ENCODE measurements around the gene CNTNAP2.

CNTNAP2 gene

DNA sequence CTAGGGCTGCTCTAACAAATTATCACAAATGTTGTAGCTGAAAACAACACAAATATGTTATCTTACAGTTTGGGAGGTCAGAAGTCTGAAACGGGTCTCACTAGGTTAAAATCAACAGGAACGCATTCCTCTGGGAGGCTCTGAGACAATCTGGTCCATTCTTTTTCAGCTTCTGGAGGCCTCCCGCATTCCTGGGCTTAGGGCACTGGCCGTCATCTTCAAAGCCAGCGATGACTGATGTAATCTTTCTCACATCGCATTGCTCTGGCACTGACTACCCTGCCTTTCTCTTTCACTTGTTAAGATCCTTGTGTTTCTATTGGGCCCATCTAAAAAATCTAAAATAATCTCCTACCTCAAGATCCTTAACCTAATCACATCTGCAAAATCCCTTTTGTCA, 1402.5 kb downstream of the CNTNAP2 start:
- DNase-seq, result no peak

DNA sequence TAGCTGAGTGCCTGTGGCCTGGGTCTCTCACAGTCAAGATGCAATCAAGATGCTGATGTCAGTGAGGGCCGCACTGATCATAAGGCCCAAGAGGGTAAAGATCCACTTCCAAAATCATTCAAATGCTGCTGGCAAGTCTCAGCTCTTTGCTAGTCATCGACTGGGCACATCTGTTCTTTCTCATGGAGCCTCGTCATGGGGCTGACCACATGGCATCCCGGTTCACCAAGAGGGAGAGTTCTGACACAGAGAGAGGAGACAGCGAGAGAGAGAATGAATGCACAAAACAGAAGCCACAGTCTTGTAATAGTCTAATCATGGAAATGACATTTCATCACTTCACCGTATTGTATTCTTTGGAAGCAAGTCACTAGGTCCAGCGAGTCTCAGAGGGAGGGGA, 1406.5 kb downstream of the CNTNAP2 start:
- DNase-seq, result no peak

GRCh38 chr7:147524726-147525250, 1408.2 kb downstream of the CNTNAP2 start:
- DNase-seq, result no peak

- DNase-seq, result no peak
These were observed 1408.7 kb downstream of the CNTNAP2 start for GRCh38 chr7:147525325-147525724.

DNA sequence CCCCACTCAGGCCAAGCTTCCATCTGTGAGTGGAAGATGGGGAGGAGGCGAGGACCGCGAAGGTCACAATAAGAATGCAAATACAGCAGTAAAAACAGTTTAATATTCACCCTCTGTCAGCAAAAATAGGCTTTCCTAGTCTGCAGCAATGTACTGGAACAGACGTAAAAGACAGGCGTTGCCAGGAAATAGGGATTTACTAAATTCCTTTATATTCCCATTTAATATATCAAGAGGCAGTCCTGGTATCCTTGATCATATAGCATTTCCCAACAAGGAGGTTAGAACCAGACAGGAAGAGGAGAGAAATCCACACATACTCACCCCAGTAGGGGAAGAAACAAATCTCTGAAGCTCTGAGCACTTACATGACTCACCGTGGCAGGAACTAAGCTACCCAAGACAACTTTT, 1419.1 kb downstream of the CNTNAP2 start:
- DNase-seq, result no peak

DNA sequence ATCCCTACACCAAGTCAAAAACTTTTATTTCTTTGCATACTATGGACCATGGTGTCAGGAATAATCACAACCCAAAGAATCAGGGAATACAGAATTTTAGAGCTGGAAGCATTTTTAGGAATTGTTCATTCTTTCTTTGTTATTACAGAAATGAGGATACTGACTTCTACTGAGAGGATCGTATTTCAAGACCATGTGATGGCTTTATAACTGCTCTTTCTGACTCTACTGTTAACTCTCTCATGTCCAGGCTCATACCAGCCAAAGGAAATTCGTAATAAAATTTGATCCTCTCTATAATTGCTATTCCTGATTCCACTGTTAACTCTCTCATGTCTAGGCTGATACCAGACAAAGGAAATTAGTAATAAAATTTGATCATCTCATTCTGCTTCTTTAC, 1423.1 kb downstream of the CNTNAP2 start:
- DNase-seq, result no peak

- no peak for DNase-seq
These were observed 1424.1 kb downstream of the CNTNAP2 start for GRCh38 chr7:147540743-147541142.

- no peak for DNase-seq
These were observed 1424.7 kb downstream of the CNTNAP2 start for GRCh38 chr7:147541261-147541660.

DNA sequence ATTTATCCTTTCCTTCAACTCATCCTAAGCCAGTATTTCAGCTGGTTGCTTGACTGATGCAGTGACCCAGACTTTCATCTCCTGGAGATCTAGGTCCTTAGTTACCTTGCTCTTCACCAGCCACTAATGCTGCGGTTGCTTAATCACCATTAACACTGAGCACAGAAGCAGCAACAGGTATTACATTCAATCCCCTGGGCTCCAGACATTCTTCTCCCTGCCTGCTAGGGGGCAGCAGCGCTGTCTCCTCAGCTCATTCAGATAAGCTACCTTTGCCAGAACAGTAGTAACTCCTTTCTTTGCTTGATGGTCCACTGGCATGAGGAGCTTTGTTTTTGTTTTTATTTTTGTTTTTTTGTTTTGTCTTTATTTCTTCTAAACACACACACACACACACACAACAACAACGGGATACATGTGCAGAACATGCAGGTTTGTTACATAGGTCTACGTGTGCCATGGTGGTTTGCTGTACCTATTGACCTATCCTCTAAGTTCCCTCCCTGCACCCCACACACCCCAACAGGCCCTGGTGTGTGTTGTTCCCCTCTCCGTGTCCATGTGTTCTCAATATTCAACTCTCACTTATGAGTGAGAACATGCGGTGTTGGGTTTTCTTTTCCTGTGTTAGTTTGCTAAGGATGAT, 1430.8 kb downstream of the CNTNAP2 start:
- no peak for DNase-seq

DNA sequence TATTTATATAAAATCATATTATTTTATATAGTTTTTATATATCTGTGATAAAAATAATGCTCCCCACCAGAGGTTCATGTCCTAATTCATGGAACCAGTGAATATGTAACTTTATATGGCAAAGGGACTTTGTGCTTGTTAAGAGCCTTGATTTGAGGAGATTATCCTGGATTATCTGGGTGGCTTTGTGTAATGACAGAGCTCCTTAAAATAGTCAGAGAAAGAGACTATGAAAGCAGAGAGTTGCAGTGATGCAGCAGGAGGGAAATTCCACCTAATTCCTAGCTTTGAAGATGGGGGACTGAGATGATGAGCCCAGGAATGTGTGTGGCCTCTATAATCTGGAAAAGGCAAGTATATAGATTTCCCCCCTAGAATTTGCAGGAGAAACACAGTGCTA, 1439.7 kb downstream of the CNTNAP2 start:
- no peak for DNase-seq

DNA sequence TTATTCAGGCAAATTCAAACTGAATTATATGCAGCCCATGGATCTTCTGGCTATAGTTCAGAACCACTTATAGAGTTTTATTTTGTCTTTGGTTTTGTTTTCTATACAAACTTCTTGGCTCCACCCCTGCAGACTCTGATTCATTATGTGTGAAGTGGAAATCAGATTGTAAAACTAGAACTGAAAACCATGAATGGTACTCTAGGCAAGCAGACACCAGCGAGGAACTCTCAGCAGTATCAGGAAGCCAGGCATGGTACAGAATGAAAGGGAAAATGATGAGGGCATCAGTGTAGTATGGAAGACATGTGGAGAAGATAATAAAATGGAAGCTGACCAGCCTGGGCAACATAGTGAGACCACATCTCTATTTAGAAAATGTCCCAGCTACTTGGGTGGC, 1447.1 kb downstream of the CNTNAP2 start:
- DNase-seq, result no peak

DNA sequence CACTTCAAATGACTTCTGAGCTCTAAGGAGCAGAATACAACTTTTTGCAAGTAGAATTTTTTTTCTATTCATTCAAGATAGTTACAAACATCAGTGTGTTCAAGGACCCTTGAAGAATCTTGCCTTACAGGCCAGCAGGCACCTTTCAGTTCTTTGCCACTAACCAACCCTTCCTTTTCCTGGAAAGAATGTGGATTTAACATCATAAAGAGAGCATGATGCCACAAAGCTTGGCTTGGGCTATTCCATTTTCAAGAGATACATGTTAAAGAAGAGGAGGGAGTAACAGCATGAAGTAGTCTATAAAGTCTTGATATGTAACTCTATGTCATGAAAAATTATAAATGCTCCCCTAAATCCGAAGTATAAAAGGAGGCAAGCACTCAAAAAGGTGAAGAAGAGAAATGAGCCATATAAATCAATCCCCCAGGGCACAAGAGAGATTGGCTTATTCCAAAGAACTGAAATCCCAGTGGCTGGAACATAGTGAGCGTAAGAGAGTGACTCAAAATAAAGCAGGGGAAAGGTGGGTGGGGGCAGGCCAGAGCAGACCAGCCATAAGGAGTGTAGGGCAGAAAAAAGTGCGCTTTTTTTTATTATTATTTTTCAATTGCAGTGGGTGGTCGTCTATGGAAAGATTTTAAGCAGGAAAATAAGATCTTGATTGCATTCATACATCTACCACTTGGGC, 1448.3 kb downstream of the CNTNAP2 start:
- DNase-seq, result no peak

DNA sequence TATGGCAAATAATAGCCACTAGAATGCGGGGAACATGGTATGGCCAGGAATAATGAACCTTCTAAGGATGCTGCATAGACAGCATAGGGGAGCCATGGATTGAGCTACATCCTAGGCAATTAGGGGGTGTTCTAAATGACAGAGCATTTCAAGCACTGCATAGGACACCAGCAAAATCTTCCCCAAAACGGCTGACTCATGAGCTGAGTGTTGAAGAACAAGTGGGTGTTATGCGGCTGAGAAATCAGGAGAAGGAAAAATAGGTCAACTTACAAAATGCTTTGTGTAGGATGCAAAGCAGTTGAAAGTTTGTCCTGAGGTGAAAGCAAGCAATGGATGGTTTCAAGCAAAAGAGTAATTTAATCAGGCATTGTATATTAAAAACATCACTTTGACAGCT, 1450.4 kb downstream of the CNTNAP2 start:
- no peak for DNase-seq

- DNase-seq, result no peak
These were observed 1452.7 kb downstream of the CNTNAP2 start for GRCh38 chr7:147569116-147569913.

GRCh38 chr7:147570390-147570789, 1453.8 kb downstream of the CNTNAP2 start:
- DNase-seq, result no peak

- DNase-seq, result no peak
These were observed 1455.0 kb downstream of the CNTNAP2 start for GRCh38 chr7:147571436-147572185.

DNA sequence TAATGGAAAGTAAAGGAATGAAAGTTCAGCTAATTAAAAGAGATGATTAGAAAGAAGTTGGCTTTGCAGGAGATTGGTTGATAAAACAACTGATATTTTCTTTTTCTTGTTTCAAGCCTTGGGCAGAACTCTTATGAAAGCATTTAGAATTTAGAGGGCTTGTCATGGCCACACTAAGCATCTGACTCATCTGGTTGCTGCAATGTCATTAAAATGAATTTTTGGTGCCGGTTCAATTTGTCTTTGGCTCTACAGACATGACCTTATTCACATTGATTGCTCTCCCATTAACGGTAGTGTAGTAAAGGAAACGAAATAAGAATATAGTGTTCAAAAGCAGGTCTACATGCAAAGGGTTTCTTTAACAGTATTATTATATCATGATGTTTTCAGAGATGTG, 1461.6 kb downstream of the CNTNAP2 start:
- DNase-seq, result no peak

DNA sequence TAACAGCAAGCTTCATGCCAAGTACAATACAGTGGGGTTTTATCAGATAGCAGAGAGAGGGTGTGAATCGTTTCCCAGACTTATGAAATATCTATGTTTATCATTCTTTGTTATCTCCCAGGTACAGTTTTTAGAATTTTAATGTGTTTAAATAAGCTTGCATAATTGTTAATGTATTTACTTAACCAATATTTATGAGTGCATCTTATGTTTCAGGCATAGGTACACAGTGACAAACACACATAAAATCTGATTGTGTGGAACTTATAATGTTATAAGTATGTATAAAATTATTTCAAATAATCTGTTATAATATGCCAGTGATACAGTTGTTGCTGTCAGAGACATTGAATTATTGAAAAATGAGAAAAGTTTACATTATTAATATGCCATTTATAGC, 1462.5 kb downstream of the CNTNAP2 start:
- no peak for DNase-seq

DNA sequence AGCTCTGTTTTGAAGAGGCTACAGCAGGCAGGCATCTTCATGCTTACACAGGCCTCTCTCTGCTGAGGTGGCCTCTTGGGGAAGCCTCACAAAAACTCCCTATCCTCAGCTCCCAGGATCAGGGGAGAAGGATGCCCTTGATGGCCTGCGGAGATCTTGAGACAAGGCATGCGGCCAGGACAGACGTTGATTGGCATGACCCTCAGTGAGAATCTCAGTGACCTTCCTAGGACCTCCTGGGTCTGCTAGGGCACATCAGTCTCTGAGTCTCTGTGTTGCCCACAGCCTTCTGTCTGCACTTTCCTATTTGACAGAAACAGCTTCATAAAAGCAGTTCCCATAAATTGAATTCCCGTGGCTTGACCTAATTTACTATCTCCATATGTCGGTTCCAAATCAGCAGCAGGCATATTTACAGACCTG, 1468.2 kb downstream of the CNTNAP2 start:
- no peak for DNase-seq

DNA sequence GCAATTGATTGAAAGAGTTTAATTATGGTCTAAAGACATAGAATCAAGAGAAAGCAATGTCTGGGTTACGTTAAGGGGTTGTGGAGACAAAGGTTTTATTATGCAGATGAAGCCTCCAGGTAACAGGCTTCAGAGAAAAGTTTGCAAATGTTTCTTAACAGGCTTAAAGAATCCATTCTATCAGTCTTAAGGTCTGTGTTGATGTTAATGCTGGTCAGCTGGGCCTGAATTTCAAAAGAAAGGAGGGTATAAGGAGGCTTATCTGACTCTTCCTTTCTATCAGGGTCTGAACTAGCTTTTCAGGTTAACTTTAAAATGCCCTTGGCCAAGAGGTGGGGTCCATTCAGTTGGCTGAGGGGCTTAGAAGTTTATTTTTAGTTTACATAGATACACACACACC, 1469.5 kb downstream of the CNTNAP2 start:
- no peak for DNase-seq

DNA sequence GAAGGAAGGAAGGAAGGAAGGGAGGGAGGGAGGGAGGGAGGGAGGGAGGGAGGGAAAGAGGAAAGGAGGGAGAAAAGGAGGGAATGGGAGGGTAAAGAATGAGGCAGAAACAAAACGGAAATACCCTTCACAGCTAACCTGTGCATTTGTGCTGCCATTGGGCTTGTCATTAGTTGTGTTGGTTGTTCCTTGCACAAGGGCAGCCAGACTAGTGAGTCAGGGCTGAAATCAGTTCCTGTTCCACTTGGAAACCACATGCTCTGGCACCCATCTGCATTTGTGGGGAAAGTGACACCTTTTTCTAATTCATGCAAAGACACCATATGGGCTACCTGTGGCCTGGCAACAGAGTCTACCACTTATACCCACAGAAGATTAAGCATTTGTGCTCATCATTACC, 1469.9 kb downstream of the CNTNAP2 start:
- no peak for DNase-seq

DNA sequence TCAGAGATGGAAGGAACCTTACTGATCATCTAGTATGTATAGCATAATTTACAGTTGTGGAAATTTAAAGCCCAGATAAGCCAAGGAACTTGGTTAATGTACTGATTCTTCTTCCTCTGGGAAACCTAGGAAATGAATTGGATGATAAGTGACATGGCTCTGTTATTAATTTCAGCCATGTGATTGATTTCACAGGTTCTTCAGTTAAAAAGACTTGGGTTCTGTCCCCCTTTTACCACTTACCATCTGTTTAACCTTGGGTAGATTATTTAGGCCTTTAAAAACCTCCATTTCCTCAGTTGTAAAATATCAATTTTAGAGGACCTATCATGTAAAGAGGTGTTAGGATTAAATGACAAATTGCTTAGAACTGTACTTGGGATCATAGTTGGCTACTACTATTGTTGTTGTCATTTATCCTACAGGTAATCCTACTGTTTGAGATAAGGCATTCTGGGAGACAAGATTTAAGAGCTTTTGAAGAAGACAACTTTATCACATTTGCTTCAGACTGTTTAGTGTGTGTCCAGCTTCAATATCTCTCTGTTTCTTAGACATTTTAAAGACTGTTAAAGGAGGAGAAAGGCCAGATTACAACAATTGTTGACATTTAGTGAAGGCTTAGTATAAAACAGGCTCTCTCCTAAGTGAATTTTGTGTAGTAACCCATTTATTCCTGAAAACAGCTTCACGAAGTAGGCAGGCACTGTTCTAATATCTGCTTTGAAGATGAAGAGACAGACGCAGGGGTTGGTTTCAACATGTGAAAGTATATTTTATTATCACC, 1476.9 kb downstream of the CNTNAP2 start:
- DNase-seq, result no peak

Data from NCI-H526 treated with DMSO at 0.1 percent for 48 hours (cell line).